ENCODE data around the gene MTRF1L. TPM values are rescaled to one million over a fixed set of nuclear protein-coding genes. Genes with fewer than 3 reads are reported as not detected.
"Not testable (repeated sequence)": the region's sequence is repeated elsewhere in the genome, so short reads cannot be mapped to it uniquely, and the experiment has no call there.

The MTRF1L gene
- total RNA-seq, 1 donor: 6.2 TPM

GRCh38 chr6:152975204-152975915 is 27.1 kb downstream of the MTRF1L start:
- DNase-seq (ENCODE audit: low read depth in 2 of 3, low spot score in 2 of 3): peak in 2 of 3 donors; percentile 40 to 77

- no peak for DNase-seq (ENCODE audit: low read depth in 2 of 3, low spot score in 2 of 3)
These were observed 28.6 kb downstream of the MTRF1L start for GRCh38 chr6:152973916-152974315.

GRCh38 chr6:152969688-152970418 is 32.7 kb downstream of the MTRF1L start:
- no peak for DNase-seq (ENCODE audit: low read depth in 2 of 3, low spot score in 2 of 3)

- not testable (repeated sequence) for DNase-seq (ENCODE audit: low read depth in 2 of 3, low spot score in 2 of 3)
These were observed 36.2 kb downstream of the MTRF1L start for GRCh38 chr6:152966168-152966894.

GRCh38 chr6:152959333-152959732 is 43.2 kb downstream of the MTRF1L start:
- no peak for DNase-seq (ENCODE audit: low read depth in 2 of 3, low spot score in 2 of 3)

GRCh38 chr6:152957796-152958195 is 44.7 kb downstream of the MTRF1L start:
- no peak for DNase-seq (ENCODE audit: low read depth in 2 of 3, low spot score in 2 of 3)

GRCh38 chr6:152954443-152954842 is 48.1 kb downstream of the MTRF1L start:
- DNase-seq (ENCODE audit: low read depth in 2 of 3, low spot score in 2 of 3): peak in 1 of 3 donors; percentile 9

GRCh38 chr6:152952866-152953509 is 49.5 kb downstream of the MTRF1L start:
- peak in 2 of 3 donors; percentile 35 to 64 for DNase-seq (ENCODE audit: low read depth in 2 of 3, low spot score in 2 of 3)

GRCh38 chr6:152952045-152952444 is 50.5 kb downstream of the MTRF1L start:
- DNase-seq (ENCODE audit: low read depth in 2 of 3, low spot score in 2 of 3): no peak

GRCh38 chr6:152950240-152950639 is 52.3 kb downstream of the MTRF1L start:
- no peak for DNase-seq (ENCODE audit: low read depth in 2 of 3, low spot score in 2 of 3)

- DNase-seq (ENCODE audit: low read depth in 2 of 3, low spot score in 2 of 3): peak in 2 of 3 donors; percentile 39 to 71
These were observed 54.2 kb downstream of the MTRF1L start for GRCh38 chr6:152948150-152948768.

- no peak for DNase-seq (ENCODE audit: low read depth in 2 of 3, low spot score in 2 of 3)
These were observed 55.5 kb downstream of the MTRF1L start for GRCh38 chr6:152946995-152947394.

- no peak for DNase-seq (ENCODE audit: low read depth in 2 of 3, low spot score in 2 of 3)
These were observed 56.0 kb downstream of the MTRF1L start for GRCh38 chr6:152946484-152946883.

GRCh38 chr6:152943260-152943897 is 59.1 kb downstream of the MTRF1L start:
- DNase-seq (ENCODE audit: low read depth in 2 of 3, low spot score in 2 of 3): no peak

GRCh38 chr6:152942319-152942869 is 60.1 kb downstream of the MTRF1L start:
- no peak for DNase-seq (ENCODE audit: low read depth in 2 of 3, low spot score in 2 of 3)

GRCh38 chr6:152941746-152942145 is 60.8 kb downstream of the MTRF1L start:
- no peak for DNase-seq (ENCODE audit: low read depth in 2 of 3, low spot score in 2 of 3)
